K562 (cell line): Measurements from ENCODE around the gene GSS. TPM values are rescaled to one million over a fixed set of nuclear protein-coding genes. Genes with fewer than 3 reads are reported as not detected.

Experiments used
- ATF2 ChIP-seq: sonication (generic); formaldehyde crosslinking; IDR thresholded peaks from 2 replicates; pipeline ENCODE4 v1.8.1; 2022; ENCODE audit warnings: missing genetic modification reagents
- COPS2 ChIP-seq: fragments of 450-650 bp; conservative IDR thresholded peaks from 2 replicates; pipeline ENCODE4 v1.6.1; 2016; ENCODE audit warnings: mild to moderate bottlenecking, moderate library complexity
- DNMT1 ChIP-seq: fragments of 450-650 bp; IDR thresholded peaks from 2 replicates; pipeline ENCODE4 v1.6.1; 2016; ENCODE audit warnings: antibody characterized with exemption, mild to moderate bottlenecking
- ELF2 ChIP-seq: fragments of 250-450 bp; sonication (Bioruptor Pico); IDR thresholded peaks from 2 replicates; pipeline ENCODE4 v1.5.0; 2021; ENCODE audit warnings: mild to moderate bottlenecking
- MBD1 ChIP-seq: fragments of 250-450 bp; sonication (Bioruptor Pico); IDR thresholded peaks from 2 replicates; pipeline ENCODE4 v1.8.0; 2022; ENCODE audit warnings: inconsistent platforms
- MCM5 ChIP-seq: fragments of 450-650 bp; IDR thresholded peaks from 2 replicates; pipeline ENCODE4 v1.6.1; 2016; ENCODE audit warnings: low read depth
- MYC ChIP-seq, 2 experiments: fragments of 250-450 bp in 1 of 2; sonication (Bioruptor Pico) in 1 of 2; IDR thresholded peaks; 2 replicates each; pipeline versions ENCODE4 v1.5.1 to v1.6.1; 2012 to 2021; ENCODE audit warnings: low read depth in 2 of 2, borderline replicate concordance in 1 of 2, improper control_type of control experiment in 1 of 2, low read length in 1 of 2, mild to moderate bottlenecking in 1 of 2, moderate library complexity in 1 of 2
- POLR2B ChIP-seq: fragments of 450-650 bp; IDR thresholded peaks from 2 replicates; pipeline ENCODE4 v1.6.1; 2018; ENCODE audit warnings: low read depth; ENCODE audit not compliant: partially characterized antibody
- RBM34 ChIP-seq: fragments of 200-400 bp; formaldehyde crosslinking; IDR thresholded peaks from 2 replicates; pipeline ENCODE4 v1.6.1; 2018; ENCODE audit warnings: low read length, borderline replicate concordance; ENCODE audit not compliant: insufficient read depth
- SIX5 ChIP-seq, 2 experiments: IDR thresholded peaks; 2 replicates each; pipeline ENCODE4 v1.6.1; 2011; ENCODE audit warnings: low read length in 2 of 2, borderline replicate concordance in 1 of 2, low read depth in 1 of 2, mild to moderate bottlenecking in 1 of 2, moderate library complexity in 1 of 2; ENCODE audit not compliant: insufficient read depth in 1 of 2
- STAT5B ChIP-seq: fragments of 250-450 bp; sonication (Bioruptor Pico); IDR thresholded peaks from 2 replicates; pipeline ENCODE4 v1.8.0; 2021; ENCODE audit warnings: mild to moderate bottlenecking, inconsistent platforms
- TARDBP ChIP-seq: fragments of 450-650 bp; IDR thresholded peaks from 2 replicates; pipeline ENCODE4 v1.6.1; 2016
- THRAP3 ChIP-seq: fragments of 450-650 bp; IDR thresholded peaks from 2 replicates; pipeline ENCODE4 v1.6.1; 2016; ENCODE audit warnings: mild to moderate bottlenecking, inconsistent platforms, borderline replicate concordance
- ZFPM2 ChIP-seq: fragments of 250-450 bp; sonication (Bioruptor Pico); IDR thresholded peaks from 2 replicates; pipeline ENCODE4 v1.5.1; 2022; ENCODE audit warnings: mild to moderate bottlenecking
- ZNF253 ChIP-seq: fragments of 250-450 bp; sonication (Bioruptor Pico); conservative IDR thresholded peaks from 2 replicates; pipeline ENCODE4 v1.6.1; 2021; ENCODE audit warnings: mild to moderate bottlenecking
- ZNF785 ChIP-seq: fragments of 250-450 bp; sonication (Bioruptor Pico); IDR thresholded peaks from 2 replicates; pipeline ENCODE4 v1.4.0; 2020; ENCODE audit warnings: mild to moderate bottlenecking
- polyA plus RNA-seq, 8 experiments: library from polyadenylated mRNA; depleted of rRNA in 4 of 8; stranded (reverse) in 5 of 8; unstranded in 3 of 8; fragments of >200 nt; fragmentation: Nextera tagmentation in 2 of 8; fragmentation: Illumina TruSeq in 1 of 8; extraction: Ambion mirVana in 2 of 8; extraction: Trizol in 1 of 8; gene quantifications; 2 replicates each; pipeline versions ENCODE4 v1.2.1 to v1.2.3, GENCODE V29; 2011 to 2014; ENCODE audit warnings: inconsistent platforms in 1 of 8, missing spikeins in 1 of 8
- total RNA-seq, 7 experiments: library from RNA; depleted of rRNA in 6 of 7; stranded (reverse); fragments of >200 nt in 6 of 7; fragmentation: Illumina TruSeq in 2 of 7; extraction: Trizol in 2 of 7; gene quantifications; 2 replicates each; pipeline versions ENCODE4 v1.2.1 to v1.2.3, GENCODE V29; 2011 to 2021; ENCODE audit warnings: low replicate concordance in 1 of 7
- TF ChIP-seq, protein P1 (sequence below): fragments of 450-650 bp; IDR thresholded peaks from 2 replicates; pipeline ENCODE4 v1.6.1; 2014; ENCODE audit warnings: low read depth, mild to moderate bottlenecking, moderate library complexity, borderline replicate concordance
- TF ChIP-seq, protein P2 (sequence below): fragments of 250-450 bp; sonication (Bioruptor Pico); IDR thresholded peaks from 2 replicates; pipeline ENCODE4 v1.5.0; 2020; ENCODE audit warnings: mild to moderate bottlenecking, borderline replicate concordance
- TF ChIP-seq, protein P3 (sequence below): fragments of 250-450 bp; sonication (Bioruptor Pico); IDR thresholded peaks from 2 replicates; pipeline ENCODE4 v1.4.0; 2020; ENCODE audit warnings: borderline replicate concordance

The GSS gene
- total and polyA plus RNA-seq, 9 of the 15 experiments (the other 6 are each of a cell fraction or from before 2014, with no cell fraction given) = 18.4 to 165 (median 89.4) TPM

DNA sequence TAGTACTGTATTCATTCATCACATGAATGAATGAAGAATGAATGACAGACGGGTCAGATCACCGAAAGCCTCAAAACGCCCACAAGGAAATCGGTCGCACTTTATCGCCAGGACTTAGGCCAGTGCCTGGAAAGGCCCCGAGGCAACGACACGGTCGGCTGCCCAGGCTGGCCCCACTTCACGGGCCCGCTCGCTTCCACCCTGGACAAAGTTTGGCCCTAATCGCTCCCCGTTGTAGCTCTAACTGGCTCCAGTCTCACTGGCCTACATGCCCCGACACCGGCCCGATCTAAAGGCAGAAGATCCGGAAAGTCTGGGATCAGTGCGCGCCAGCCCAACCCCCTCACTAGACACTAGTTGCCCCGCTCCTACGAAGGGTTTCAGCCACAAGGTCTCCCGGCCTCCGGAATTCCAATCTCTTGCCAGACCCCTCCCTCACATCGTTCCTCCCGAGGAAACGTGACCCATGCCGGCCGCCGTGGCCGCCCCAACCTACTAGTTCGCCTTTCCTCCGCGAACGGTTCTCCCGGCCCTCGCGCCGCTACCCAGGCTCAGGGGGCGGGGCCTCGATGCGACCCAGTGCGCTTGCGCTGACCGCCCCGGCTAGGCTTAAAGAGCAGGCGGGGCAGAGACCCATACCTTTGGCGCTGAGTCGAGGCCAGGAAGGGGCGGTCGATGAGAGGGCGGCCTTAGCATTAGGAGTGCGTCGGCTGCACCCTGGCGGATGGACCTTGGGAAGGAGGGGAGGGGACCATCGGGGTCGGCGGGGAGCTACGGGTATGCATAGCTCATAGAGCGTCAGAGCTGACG lies at the start of gene GSS, which contains the start of gene MYH7B (continued):
- no peak for TF ChIP-seq ATF2 (CRISPR knock-in tag)
- TF ChIP-seq ZNF785 = no peak
- no peak for TF ChIP-seq STAT5B (CRISPR knock-in tag)
- TF ChIP-seq ZFPM2 (CRISPR knock-in tag) = no peak
- TF ChIP-seq MYC (IDR thresholded peaks at IDR 0.05; ENCODE audit: low read depth, low read length) = peak; percentile 63; the same call in 1 of the 2 replicates
- TF ChIP-seq MYC (CRISPR knock-in tag; IDR thresholded peaks at IDR 0.05; ENCODE audit: borderline replicate concordance, low read depth) = peak; percentile 21; the same call in 1 of the 2 replicates
- no peak for TF ChIP-seq TARDBP
- no peak for TF ChIP-seq RBM34
- no peak for TF ChIP-seq DNMT1
- TF ChIP-seq, protein P1, sequence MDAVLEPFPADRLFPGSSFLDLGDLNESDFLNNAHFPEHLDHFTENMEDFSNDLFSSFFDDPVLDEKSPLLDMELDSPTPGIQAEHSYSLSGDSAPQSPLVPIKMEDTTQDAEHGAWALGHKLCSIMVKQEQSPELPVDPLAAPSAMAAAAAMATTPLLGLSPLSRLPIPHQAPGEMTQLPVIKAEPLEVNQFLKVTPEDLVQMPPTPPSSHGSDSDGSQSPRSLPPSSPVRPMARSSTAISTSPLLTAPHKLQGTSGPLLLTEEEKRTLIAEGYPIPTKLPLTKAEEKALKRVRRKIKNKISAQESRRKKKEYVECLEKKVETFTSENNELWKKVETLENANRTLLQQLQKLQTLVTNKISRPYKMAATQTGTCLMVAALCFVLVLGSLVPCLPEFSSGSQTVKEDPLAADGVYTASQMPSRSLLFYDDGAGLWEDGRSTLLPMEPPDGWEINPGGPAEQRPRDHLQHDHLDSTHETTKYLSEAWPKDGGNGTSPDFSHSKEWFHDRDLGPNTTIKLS = peak; percentile 15; the same call in 1 of the 2 replicates
- no peak for TF ChIP-seq ZNF253 (CRISPR knock-in tag)
- TF ChIP-seq ELF2 (CRISPR knock-in tag) = no peak
- peak; percentile 85 for TF ChIP-seq POLR2B
- no peak for TF ChIP-seq COPS2
- TF ChIP-seq, protein P2, sequence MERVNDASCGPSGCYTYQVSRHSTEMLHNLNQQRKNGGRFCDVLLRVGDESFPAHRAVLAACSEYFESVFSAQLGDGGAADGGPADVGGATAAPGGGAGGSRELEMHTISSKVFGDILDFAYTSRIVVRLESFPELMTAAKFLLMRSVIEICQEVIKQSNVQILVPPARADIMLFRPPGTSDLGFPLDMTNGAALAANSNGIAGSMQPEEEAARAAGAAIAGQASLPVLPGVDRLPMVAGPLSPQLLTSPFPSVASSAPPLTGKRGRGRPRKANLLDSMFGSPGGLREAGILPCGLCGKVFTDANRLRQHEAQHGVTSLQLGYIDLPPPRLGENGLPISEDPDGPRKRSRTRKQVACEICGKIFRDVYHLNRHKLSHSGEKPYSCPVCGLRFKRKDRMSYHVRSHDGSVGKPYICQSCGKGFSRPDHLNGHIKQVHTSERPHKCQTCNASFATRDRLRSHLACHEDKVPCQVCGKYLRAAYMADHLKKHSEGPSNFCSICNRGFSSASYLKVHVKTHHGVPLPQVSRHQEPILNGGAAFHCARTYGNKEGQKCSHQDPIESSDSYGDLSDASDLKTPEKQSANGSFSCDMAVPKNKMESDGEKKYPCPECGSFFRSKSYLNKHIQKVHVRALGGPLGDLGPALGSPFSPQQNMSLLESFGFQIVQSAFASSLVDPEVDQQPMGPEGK (CRISPR knock-in tag) = no peak
- no peak for TF ChIP-seq MBD1
- TF ChIP-seq MCM5 = no peak
- no peak for TF ChIP-seq THRAP3
- TF ChIP-seq, protein P3, sequence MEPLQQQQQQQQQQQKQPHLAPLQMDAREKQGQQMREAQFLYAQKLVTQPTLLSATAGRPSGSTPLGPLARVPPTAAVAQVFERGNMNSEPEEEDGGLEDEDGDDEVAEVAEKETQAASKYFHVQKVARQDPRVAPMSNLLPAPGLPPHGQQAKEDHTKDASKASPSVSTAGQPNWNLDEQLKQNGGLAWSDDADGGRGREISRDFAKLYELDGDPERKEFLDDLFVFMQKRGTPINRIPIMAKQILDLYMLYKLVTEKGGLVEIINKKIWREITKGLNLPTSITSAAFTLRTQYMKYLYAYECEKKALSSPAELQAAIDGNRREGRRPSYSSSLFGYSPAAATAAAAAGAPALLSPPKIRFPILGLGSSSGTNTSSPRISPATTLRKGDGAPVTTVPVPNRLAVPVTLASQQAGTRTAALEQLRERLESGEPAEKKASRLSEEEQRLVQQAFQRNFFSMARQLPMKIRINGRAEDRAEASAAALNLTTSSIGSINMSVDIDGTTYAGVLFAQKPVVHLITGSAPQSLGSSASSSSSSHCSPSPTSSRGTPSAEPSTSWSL (CRISPR knock-in tag) = no peak
- no peak for TF ChIP-seq SIX5 (IDR thresholded peaks at IDR 0.05; ENCODE audit: borderline replicate concordance in 1 of 2, insufficient read depth in 1 of 2, low read depth in 1 of 2, low read length in 2 of 2)
